Ovary (tissue), 9 donors: ENCODE results near the gene HMGA1. TPM values are rescaled to one million over a fixed set of nuclear protein-coding genes. Genes with fewer than 3 reads are reported as not detected.
"Not testable (repeated sequence)": the region's sequence is repeated elsewhere in the genome, so short reads cannot be mapped to it uniquely, and the experiment has no call there.

Source experiments
- DNase-seq, 5 donors: peaks; one replicate each; pipeline ENCODE4 v3.0.0-alpha.2; 2019 to 2020
- H3K27ac ChIP-seq, 2 donors: fragments of 200-600 bp; one replicate each; pipeline versions ENCODE4 v1.5.1 to v1.8.0; 2019 to 2022
- H3K27me3 ChIP-seq: fragments of 200-600 bp; one replicate; pipeline ENCODE4 v1.8.0; 2022
- H3K36me3 ChIP-seq: fragments of 200-600 bp; sonication (generic); one replicate; pipeline ENCODE4 v1.5.1; 2019
- H3K4me1 ChIP-seq: one replicate; pipeline ENCODE4 v1.8.1; 2013; ENCODE audit warnings: mild to moderate bottlenecking, moderate library complexity; ENCODE audit not compliant: insufficient read depth
- H3K4me3 ChIP-seq: fragments of 200-600 bp; sonication (generic); one replicate; pipeline ENCODE4 v1.5.1; 2017
- H3K9me3 ChIP-seq, 2 donors: fragments of 200-600 bp in 1 of 2; sonication (generic) in 1 of 2; one replicate each; pipeline versions ENCODE4 v1.5.1 to v1.8.1; 2013 to 2019; ENCODE audit warnings: mild to moderate bottlenecking in 1 of 2, moderate library complexity in 1 of 2
- EP300 ChIP-seq: sonication (generic); formaldehyde crosslinking; IDR thresholded peaks from one replicate; pipeline ENCODE4 v1.6.1; 2017; ENCODE audit warnings: antibody characterized with exemption
- POLR2A ChIP-seq: fragments of 450-650 bp; IDR thresholded peaks from one replicate; pipeline ENCODE4 v1.6.1; 2017; ENCODE audit warnings: antibody characterized with exemption, mild to moderate bottlenecking, moderate library complexity
- WGBS, 3 donors: extraction: QIAGEN DNeasy Blood & Tissue Kit in 1 of 3; methylation state at CpG; one replicate each; pipeline versions ENCODE4 v1.1.5 to v1.1.7; 2013 to 2017; 5-methylcytosine and 5-hydroxymethylcytosine counted together
- intact Hi-C, 4 donors: fragments of 100-400 bp; cut with DNase I; formaldehyde crosslinking; loops; one replicate each; pipeline versions ENCODE4 v1.11.0 to v1.15.1; 2022 to 2023
- polyA plus RNA-seq, 2 donors: library from polyadenylated mRNA; stranded (reverse); fragments of 200-250 nt in 1 of 2; fragments of 350-450 nt in 1 of 2; fragmentation: Illumina TruSeq in 1 of 2; extraction: RNeasy Lipid Tissue Mini Kit (QIAGEN cat#74804) in 1 of 2; gene quantifications; one replicate each; pipeline ENCODE4 v1.2.3, GENCODE V29; 2013 to 2014
- total RNA-seq, 7 donors: library from RNA; depleted of rRNA in 2 of 7; stranded (reverse); fragments of >200 nt in 2 of 7; fragmentation: NEBNext Ultra II Directional in 3 of 7; extraction: Animal tissue kit (Norgen Biotek cat#: 25700) in 3 of 7; gene quantifications; one replicate each; pipeline versions ENCODE4 v1.1.0 to v1.2.4, GENCODE V29; 2016 to 2023
- TF ChIP-seq, protein P1 (sequence below), 3 donors: fragments of 450-650 bp in 2 of 3; fragments of 200-600 bp in 1 of 3; IDR thresholded peaks; one replicate each; pipeline versions ENCODE4 v1.5.1 to v1.8.0; 2016 to 2022; ENCODE audit warnings: antibody characterized with exemption in 3 of 3, mild to moderate bottlenecking in 1 of 3
- donor health status: DM: no; HTN: no; CAD: no; lungs with moderate emphysema.
- donor health status: DM: no; HTN: no; CAD: no.
- donor health status: Bipolar disorder and iron deficiency.
- donor health status: DM: yes; HTN: yes; CAD: no.
- donor health status: DM: no; HTN: no; CAD: no.
- donor health status: DM: yes; HTN: yes; CAD: no.

HMGA1 gene
- total and polyA plus RNA-seq, 9 donors = 2.4 to 39.9 (median 8.0) TPM

DNA sequence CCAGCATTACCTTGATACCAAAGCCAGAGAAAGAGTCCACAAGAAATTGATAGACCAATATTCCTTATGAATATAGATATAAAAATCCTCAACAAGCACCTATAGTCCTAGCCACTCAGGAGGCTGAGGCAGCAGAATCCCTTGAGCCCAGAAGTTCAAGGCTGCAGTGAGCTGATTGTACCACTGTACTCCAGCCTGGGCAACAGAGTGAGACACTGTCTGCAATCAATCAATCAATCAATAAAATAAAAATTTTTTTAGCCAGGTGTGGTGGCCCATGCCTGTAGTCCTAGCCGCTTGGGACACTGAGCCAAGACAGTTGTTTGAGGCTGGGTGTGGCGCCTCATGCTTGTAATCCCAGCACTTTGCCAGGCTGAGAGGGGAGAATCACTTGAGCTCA is 31.1 kb downstream of the HMGA1 start:
- Histone ChIP-seq H3K9me3 (no peaks in the 10 kb centered on the region), H3K27ac (no peak overlapping the region), H3K4me3 (no peak overlapping the region), H3K4me1 (no peaks in the 10 kb centered on the region), H3K27me3 (no peaks in the 10 kb centered on the region), H3K36me3 (no peaks in the 10 kb centered on the region)
- no peak for DNase-seq
- 90 to 94% (median 93%) methylated on average over 2 of the region's 2 CpGs for WGBS, 3 donors
- intact Hi-C loops = no loop called here
- TF ChIP-seq, protein P1, sequence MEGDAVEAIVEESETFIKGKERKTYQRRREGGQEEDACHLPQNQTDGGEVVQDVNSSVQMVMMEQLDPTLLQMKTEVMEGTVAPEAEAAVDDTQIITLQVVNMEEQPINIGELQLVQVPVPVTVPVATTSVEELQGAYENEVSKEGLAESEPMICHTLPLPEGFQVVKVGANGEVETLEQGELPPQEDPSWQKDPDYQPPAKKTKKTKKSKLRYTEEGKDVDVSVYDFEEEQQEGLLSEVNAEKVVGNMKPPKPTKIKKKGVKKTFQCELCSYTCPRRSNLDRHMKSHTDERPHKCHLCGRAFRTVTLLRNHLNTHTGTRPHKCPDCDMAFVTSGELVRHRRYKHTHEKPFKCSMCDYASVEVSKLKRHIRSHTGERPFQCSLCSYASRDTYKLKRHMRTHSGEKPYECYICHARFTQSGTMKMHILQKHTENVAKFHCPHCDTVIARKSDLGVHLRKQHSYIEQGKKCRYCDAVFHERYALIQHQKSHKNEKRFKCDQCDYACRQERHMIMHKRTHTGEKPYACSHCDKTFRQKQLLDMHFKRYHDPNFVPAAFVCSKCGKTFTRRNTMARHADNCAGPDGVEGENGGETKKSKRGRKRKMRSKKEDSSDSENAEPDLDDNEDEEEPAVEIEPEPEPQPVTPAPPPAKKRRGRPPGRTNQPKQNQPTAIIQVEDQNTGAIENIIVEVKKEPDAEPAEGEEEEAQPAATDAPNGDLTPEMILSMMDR (IDR thresholded peaks at IDR 0.05) = no peak
- no peak for TF ChIP-seq EP300
- TF ChIP-seq POLR2A = no peak

DNA sequence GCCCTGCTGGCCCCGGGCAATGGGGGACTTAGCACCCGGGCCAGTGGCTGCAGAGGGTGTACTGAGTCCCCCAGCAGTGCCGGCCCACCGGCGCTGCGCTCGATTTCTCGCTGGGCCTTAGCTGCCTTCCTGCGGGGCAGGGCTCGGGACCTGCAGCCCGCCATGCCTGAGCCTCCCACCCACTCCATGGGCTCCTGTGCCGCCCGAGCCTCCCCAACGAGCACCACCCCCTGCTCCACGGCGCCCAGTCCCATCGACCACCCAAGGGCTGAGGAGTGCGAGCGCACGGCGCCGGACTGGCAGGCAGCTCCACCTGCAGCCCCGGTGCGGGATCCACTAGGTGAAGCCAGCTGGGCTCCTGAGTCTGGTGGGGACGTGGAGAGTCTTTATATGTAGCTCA is 32.5 kb downstream of the HMGA1 start:
- DNase-seq, H3K36me3 ChIP-seq, H3K27me3 ChIP-seq, H3K4me1 ChIP-seq, H3K4me3 ChIP-seq, H3K27ac ChIP-seq, H3K9me3 ChIP-seq, intact Hi-C loops: not testable (repeated sequence)
- WGBS, 3 donors = 93 to 95% (median 94%) methylated on average over 19 to 25 of the region's 25 CpGs

DNA sequence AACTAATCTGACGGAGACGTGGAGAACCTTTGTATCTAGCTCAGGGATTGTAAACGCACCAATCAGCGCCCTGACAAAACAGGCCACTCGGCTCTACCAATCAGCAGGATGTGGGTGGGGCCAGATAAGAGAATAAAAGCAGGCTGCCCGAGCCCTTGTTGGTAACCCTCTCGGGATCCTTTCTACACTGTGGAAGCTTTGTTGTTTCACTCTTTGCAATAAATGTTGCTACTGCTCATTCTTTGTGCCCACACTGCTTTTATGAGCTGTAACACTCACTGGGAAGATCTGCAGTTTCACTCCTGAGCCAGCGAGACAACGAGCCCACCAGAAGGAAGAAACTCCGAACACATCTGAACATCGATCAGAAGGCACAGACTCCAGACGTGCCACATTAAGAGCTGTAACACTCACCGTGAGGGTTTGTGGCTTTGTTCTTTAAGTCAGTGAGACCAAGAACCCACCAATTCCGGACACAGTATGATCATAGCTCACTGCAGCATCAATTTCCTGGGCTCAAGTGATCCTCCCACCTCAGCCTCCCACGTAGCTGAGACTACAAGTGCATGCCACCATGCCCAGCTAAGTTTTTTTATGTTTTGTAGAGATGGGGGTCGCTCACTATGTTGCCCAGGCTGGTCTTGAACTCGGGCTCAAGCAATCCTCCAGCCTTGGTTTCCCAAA is 33.1 kb downstream of the HMGA1 start:
- H3K4me3 ChIP-seq, H3K9me3 ChIP-seq, H3K27me3 ChIP-seq, H3K36me3 ChIP-seq, H3K27ac ChIP-seq, DNase-seq, intact Hi-C loops, H3K4me1 ChIP-seq: not testable (repeated sequence)
- WGBS, 3 donors = 74 to 75% (median 74%) methylated on average over 17 of the region's 17 CpGs

DNA sequence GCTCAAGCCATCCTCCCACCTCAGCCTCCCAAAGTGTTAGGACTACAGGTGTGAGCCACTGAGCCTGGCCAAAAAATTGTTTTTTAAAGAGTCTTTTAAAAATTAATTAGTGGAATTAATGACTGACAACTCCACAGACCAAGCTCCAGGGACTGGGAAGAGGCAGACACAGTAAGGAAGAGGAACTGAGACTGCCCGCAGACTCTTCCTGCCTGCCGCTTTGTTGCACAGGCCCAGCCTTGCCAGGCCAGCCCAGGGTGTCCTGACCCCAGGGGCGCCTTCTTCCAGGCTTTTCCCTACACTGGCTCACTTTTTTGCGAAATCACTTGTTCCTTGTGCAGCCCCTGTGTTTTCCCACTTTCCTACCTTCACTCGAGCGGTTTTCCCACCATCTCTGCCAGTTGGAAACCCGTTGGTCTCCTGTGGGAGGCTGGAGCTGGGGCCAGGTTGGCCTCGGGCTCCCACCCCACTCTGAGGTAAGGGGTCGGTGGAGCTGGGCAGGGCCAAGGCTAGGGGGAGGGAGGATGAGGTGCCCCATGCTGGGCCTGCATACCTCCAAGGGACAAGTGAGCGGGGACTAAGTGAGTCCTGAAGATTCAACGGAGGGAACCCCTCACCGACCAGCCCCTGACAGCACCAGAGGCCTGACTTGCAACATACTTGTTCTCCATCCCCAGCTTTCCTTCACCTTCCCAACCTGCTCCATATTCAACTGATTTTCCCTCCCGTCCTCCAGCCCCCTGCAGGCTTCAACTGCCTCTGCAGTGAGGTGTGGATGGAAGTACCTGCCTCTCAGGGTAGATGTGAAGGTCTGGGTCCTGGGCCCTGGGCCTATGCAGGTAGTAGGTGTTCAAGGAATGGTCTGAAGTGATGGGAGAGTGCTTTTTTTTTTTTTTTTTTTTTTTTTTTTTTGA is 35.6 kb downstream of the HMGA1 start:
- H3K4me3 ChIP-seq = no peak overlapping the region
- no peaks in the 10 kb centered on the region for H3K36me3 ChIP-seq
- intact Hi-C loops = no loop called here
- H3K4me1 ChIP-seq = no peaks in the 10 kb centered on the region
- no peaks in the 10 kb centered on the region for H3K27me3 ChIP-seq
- DNase-seq = no peak
- H3K9me3 ChIP-seq = no peaks in the 10 kb centered on the region
- WGBS, 3 donors = 86 to 89% (median 87%) methylated on average over 13 of the region's 13 CpGs
- H3K27ac ChIP-seq = no peak overlapping the region
- TF ChIP-seq POLR2A (no peak), EP300 (no peak)
- TF ChIP-seq, protein P1 (IDR thresholded peaks at IDR 0.05) = no peak

DNA sequence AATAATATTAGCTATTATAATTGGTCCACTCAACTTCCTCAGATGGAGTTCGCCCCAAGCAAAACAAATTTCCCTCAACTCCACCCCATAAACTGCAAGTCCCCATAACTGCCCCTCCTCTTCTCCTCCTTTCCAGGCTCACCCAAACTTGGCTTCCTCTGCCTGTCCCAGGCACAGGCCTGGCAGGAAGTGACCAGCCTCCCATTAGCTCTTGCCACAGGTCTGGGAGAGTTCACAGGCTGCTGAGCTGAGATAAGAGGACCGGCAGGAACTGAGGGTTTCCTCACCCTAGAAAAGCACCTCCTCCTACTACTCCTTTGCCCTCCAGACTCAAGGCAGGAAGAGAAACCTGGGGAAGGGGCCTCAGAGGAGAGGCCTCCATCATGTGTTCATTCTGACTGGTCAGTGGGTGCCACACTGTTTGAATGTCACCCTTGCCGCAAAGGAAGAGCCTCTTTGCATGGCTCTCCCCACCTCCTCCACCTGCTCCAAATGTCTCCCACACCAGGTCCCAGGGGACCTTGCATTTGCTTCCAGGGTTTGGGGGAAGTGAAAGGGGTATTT is 36.7 kb downstream of the HMGA1 start:
- Histone ChIP-seq H3K4me3 (no peak overlapping the region), H3K4me1 (no peaks in the 10 kb centered on the region), H3K36me3 (no peaks in the 10 kb centered on the region), H3K27ac (no peak overlapping the region), H3K27me3 (no peaks in the 10 kb centered on the region), H3K9me3 (no peaks in the 10 kb centered on the region)
- intact Hi-C loops = no loop called here
- 60 to 67% (median 60%) methylated on average over 3 of the region's 3 CpGs for WGBS, 3 donors
- TF ChIP-seq, protein P1 (IDR thresholded peaks at IDR 0.05) = no peak
- TF ChIP-seq POLR2A (no peak), EP300 (no peak)
- DNase-seq = peak in 1 of 5 donors; percentile 24
